Renal pelvis (tissue), 4 donors: ENCODE data around the gene ZSWIM6. TPM values are rescaled to one million over a fixed set of nuclear protein-coding genes. Genes with fewer than 3 reads are reported as not detected.

Experiments used
- DNase-seq: peaks from one replicate; pipeline ENCODE4 v3.0.0-alpha.2; 2013
- polyA plus RNA-seq, 3 donors: library from polyadenylated mRNA; unstranded; fragments of 120-200 nt; gene quantifications; one replicate each; pipeline ENCODE4 v1.2.1, GENCODE V29; 2013; ENCODE audit not compliant: insufficient read length in 3 of 3

Gene ZSWIM6
- polyA plus RNA-seq, 3 donors, result 25.5 to 31.7 (median 30.0) TPM

GRCh38 chr5:61304590-61305381, 27.3 kb upstream of the ZSWIM6 start:
- no peak for DNase-seq

- no peak for DNase-seq
Observed at GRCh38 chr5:61306531-61307131, 25.4 kb upstream of the ZSWIM6 start.

GRCh38 chr5:61307191-61307590, 24.9 kb upstream of the ZSWIM6 start:
- DNase-seq, result no peak

- no peak for DNase-seq
Observed at GRCh38 chr5:61307611-61308010, 24.4 kb upstream of the ZSWIM6 start.

GRCh38 chr5:61308712-61309111, 23.3 kb upstream of the ZSWIM6 start:
- DNase-seq, result no peak

GRCh38 chr5:61309115-61309514, 22.9 kb upstream of the ZSWIM6 start:
- DNase-seq, result no peak

- DNase-seq, result no peak
Observed at GRCh38 chr5:61311056-61311610, 20.9 kb upstream of the ZSWIM6 start.

- DNase-seq, result no peak
Observed at GRCh38 chr5:61311836-61312808, 19.9 kb upstream of the ZSWIM6 start.

GRCh38 chr5:61313960-61314681, 17.9 kb upstream of the ZSWIM6 start:
- DNase-seq, result no peak

- DNase-seq, result no peak
Observed at GRCh38 chr5:61318376-61318775, 13.7 kb upstream of the ZSWIM6 start.

- no peak for DNase-seq
Observed at GRCh38 chr5:61319388-61320146, 12.5 kb upstream of the ZSWIM6 start.

- no peak for DNase-seq
Observed at GRCh38 chr5:61320860-61321259, 11.2 kb upstream of the ZSWIM6 start.

- DNase-seq, result no peak
Observed at GRCh38 chr5:61321669-61322068, 10.4 kb upstream of the ZSWIM6 start.

GRCh38 chr5:61322738-61323725, 9.0 kb upstream of the ZSWIM6 start:
- DNase-seq, result no peak

GRCh38 chr5:61327760-61328753, 4.0 kb upstream of the ZSWIM6 start:
- DNase-seq, result no peak

GRCh38 chr5:61328791-61329549, 3.1 kb upstream of the ZSWIM6 start:
- no peak for DNase-seq

- DNase-seq, result no peak
Observed at GRCh38 chr5:61329550-61330128, 2.4 kb upstream of the ZSWIM6 start.
